GM04504 (cell line): Measurements from ENCODE around the gene SPACA6.
"Not testable (repeated sequence)": the region's sequence is repeated elsewhere in the genome, so short reads cannot be mapped to it uniquely, and the experiment has no call there.

Experiments
- DNase-seq: peaks from one replicate; pipeline ENCODE4 v3.0.0-alpha.2; 2012; ENCODE audit warnings: low read depth

The SPACA6 gene

GRCh38 chr19:51737924-51738323, 44.8 kb downstream of the SPACA6 start:
- no peak for DNase-seq

- DNase-seq: not testable (repeated sequence)
Measured at GRCh38 chr19:51738523-51738922, 45.4 kb downstream of the SPACA6 start.

- DNase-seq: no peak
Measured at GRCh38 chr19:51739466-51740213, 46.5 kb downstream of the SPACA6 start.

GRCh38 chr19:51740356-51740755, 47.2 kb downstream of the SPACA6 start:
- no peak for DNase-seq

GRCh38 chr19:51742789-51743188, 49.7 kb downstream of the SPACA6 start:
- no peak for DNase-seq

GRCh38 chr19:51743405-51743804, 50.3 kb downstream of the SPACA6 start:
- no peak for DNase-seq

GRCh38 chr19:51746731-51747130, 53.6 kb downstream of the SPACA6 start:
- no peak for DNase-seq

- DNase-seq: no peak
Measured at GRCh38 chr19:51749979-51750378, 56.8 kb downstream of the SPACA6 start.

- DNase-seq: no peak
Measured at GRCh38 chr19:51750400-51751094, 57.4 kb downstream of the SPACA6 start.

GRCh38 chr19:51751655-51752054, 58.5 kb downstream of the SPACA6 start, which contains the start of gene FPR1:
TSS of gene FPR1 (minus strand) at chr19:51751878. CDS start at chr19:51746994, 4,884 bp downstream.
- DNase-seq: no peak

- no peak for DNase-seq
Measured at GRCh38 chr19:51754109-51754508, 61.0 kb downstream of the SPACA6 start.

GRCh38 chr19:51754770-51755169, 61.6 kb downstream of the SPACA6 start:
- no peak for DNase-seq
